Activated naive CD8-positive, alpha-beta T cell treated with anti-CD3 and anti-CD28 coated beads, Interleukin-2, amount 50 U/mL, for 16 hours (primary cell): ENCODE data around the gene HSP90B1.

Experiments used
- DNase-seq: peaks from one replicate; pipeline ENCODE4 v3.0.0-alpha.2; 2020; ENCODE audit warnings: low read depth, low spot score

HSP90B1 gene

GRCh38 chr12:103969391-103969790 is 39.2 kb downstream of the HSP90B1 start:
- no peak for DNase-seq

DNA sequence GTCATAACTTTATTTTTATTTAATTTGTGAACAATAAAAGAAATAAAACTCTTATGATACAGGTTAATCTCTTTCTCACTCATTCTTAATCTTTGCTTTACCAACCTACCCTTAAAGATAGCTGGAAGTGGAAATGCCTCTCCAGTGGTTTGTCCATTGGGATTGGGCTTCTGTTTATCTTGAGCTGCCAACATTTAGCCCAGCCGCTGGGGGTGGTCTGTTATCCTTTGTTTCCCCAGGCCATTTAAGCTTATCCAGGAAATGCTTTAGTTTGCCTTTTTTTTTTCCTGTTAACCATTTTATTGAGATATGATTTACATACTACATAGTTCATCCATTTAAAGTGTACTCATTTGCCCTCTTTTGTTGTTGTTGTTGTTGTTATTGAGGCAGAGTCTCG is 43.7 kb downstream of the HSP90B1 start:
- DNase-seq: no peak

GRCh38 chr12:103975368-103975767 is 45.2 kb downstream of the HSP90B1 start:
- no peak for DNase-seq

GRCh38 chr12:103978384-103978982 is 48.3 kb downstream of the HSP90B1 start:
- no peak for DNase-seq

DNA sequence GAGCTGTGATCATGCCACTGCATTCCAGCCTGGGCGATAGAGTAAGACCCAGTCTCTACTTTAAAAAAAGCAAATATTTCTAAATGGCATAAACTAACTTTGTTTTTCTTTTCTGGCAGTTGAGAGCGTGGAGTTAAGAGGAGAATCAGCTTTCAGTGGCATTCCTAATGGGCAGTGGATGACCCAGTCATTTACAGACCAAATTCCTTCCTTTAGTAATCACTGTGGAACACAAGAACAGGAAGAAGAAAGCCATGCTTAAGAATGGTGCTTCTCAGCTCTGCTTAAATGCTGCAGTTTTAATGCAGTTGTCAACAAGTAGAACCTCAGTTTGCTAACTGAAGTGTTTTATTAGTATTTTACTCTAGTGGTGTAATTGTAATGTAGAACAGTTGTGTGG is 56.6 kb downstream of the HSP90B1 start:
- no peak for DNase-seq

DNA sequence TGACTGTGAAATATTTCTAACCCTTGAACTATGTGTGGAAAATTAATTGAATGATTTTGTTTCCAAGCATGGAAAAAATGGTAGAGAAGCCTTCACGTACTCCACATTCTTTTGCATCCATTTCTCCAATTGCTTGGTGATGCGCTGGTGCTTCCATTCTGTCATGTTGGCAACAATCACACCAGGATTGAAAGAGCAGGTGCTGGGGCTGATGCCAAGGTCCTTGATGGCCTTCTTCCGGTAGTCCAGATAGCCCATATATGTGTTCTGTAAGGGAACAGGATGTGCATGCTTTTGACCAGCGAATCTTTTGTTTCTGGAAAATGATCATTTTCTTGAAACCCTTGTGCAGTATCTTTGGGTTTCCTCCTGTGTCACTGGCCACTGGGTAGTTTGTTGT is 64.0 kb downstream of the HSP90B1 start:
- no peak for DNase-seq

GRCh38 chr12:103996595-103996994 is 66.4 kb downstream of the HSP90B1 start:
- DNase-seq: no peak

DNA sequence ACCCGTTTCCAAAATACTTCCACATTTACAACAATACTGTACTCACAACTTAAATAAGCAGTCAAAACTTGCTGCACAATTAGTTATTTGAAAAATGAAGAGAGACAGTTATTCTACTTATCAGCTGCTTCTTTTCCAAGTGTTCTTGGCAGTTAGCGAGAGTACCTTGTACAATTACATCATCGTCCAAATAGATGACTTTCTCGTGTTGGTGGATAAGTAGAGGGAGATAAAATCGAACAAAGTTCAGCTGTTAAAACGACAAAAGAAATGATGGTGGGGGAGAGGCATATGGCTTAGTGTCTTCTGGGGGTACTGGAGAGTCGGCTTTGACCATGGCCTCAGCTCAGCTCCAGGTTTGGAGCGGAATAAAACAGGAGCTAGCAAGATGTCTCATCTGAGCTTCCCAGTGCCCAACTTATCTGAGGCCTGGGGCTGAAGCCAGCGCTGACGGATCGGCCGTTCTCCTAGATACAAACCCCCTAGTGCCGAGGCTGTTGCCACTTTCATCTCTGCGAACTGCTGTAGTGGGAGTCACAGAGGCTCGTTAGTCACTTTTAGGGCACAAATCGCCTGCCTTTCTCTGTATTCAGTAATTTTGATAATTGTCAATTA is 67.2 kb downstream of the HSP90B1 start:
- DNase-seq: no peak
